GM12878 (cell line): ENCODE results near the gene KREMEN2. TPM values are rescaled to one million over a fixed set of nuclear protein-coding genes. Genes with fewer than 3 reads are reported as not detected.

Source experiments
- ATAC-seq: fragments of 200-7000 bp; cut with Tn5 transposase; 3 replicates; pipeline ENCODE4 v1.9.1; 2020; ENCODE audit warnings: mild to moderate bottlenecking, moderate library complexity
- BruUV-seq: library from RNA; stranded (reverse); fragments of 400-500 nt; replicated peaks from 2 replicates; lab custom pipeline; 2021; lab: Mats Ljungman, UMichigan
- CTCF ChIA-PET: fragments of 300-600 bp; sonication (Branson Sonifier 250); formaldehyde crosslinking; extraction: SDS; loops from one replicate; lab custom pipeline; 2021; ENCODE audit warnings: inconsistent platforms; lab: Yijun Ruan, JAX
- POLR2A ChIA-PET: fragments of 350-600 bp; formaldehyde crosslinking; extraction: SDS; loops from one replicate; lab custom pipeline; 2021; ENCODE audit warnings: inconsistent platforms; lab: Charles Lee
- RAD21 ChIA-PET: fragments of 300-600 bp; sonication (Branson Sonifier 250); formaldehyde crosslinking; loops from one replicate; lab custom pipeline; 2023; ENCODE audit warnings: antibody characterized with exemption; ENCODE audit not compliant: unreplicated experiment; lab: Charles Lee
- SMC1A ChIA-PET: fragments of 300-600 bp; sonication (Branson Sonifier 250); formaldehyde crosslinking; loops from one replicate; lab custom pipeline; 2023; ENCODE audit not compliant: unreplicated experiment, uncharacterized antibody; lab: Charles Lee
- DNase-seq: peaks from one replicate; pipeline ENCODE4 v3.0.0-alpha.2; 2011; ENCODE audit warnings: low read depth, low spot score
- FAIRE-seq: peaks from 3 replicates; lab custom pipeline; 2011; peaks lifted over from hg19 to GRCh38; lab: Jason Lieb, UNC
- H2AFZ ChIP-seq: 2 replicates; pipeline ENCODE4 v1.6.0; 2011; ENCODE audit warnings: low read depth, low read length, control low read depth; ENCODE audit not compliant: control insufficient read depth
- H3K27ac ChIP-seq: 2 replicates; pipeline ENCODE4 v1.5.1; 2011; ENCODE audit warnings: control low read depth; ENCODE audit not compliant: control insufficient read depth, insufficient read depth
- H3K27me3 ChIP-seq, 2 experiments: replicated peaks in 1 of 2; 2 replicates each; pipeline versions ENCODE4 v1.6.0 to v1.6.1; 2011; ENCODE audit warnings: low read length in 1 of 2; ENCODE audit not compliant: control insufficient read depth in 2 of 2, insufficient read depth in 2 of 2
- H3K36me3 ChIP-seq, 2 experiments: 2 replicates each; pipeline ENCODE4 v1.5.1; 2011; ENCODE audit warnings: low read length in 1 of 2; ENCODE audit not compliant: control insufficient read depth in 2 of 2, insufficient read depth in 2 of 2
- H3K4me1 ChIP-seq: 2 replicates; pipeline ENCODE4 v1.6.1; 2011; ENCODE audit warnings: mild to moderate bottlenecking, low read length, moderate library complexity, mixed read lengths; ENCODE audit not compliant: control insufficient read depth, insufficient read depth
- H3K4me2 ChIP-seq: 2 replicates; pipeline ENCODE4 v1.6.0; 2011; ENCODE audit warnings: control low read depth; ENCODE audit not compliant: control insufficient read depth, insufficient read depth
- H3K4me3 ChIP-seq: fragments of 200-600 bp; sonication (generic); 2 replicates; pipeline ENCODE4 v1.5.1; 2016
- H3K79me2 ChIP-seq: 2 replicates; pipeline ENCODE4 v1.6.0; 2011; ENCODE audit warnings: low read length; ENCODE audit not compliant: control insufficient read depth, insufficient read depth
- H3K9ac ChIP-seq: 2 replicates; pipeline ENCODE4 v1.8.0; 2011; ENCODE audit warnings: low read length, control low read depth, mixed read lengths; ENCODE audit not compliant: control insufficient read depth, insufficient read depth
- H3K9me3 ChIP-seq: replicated peaks from 3 replicates; pipeline ENCODE4 v1.5.1; 2011; ENCODE audit warnings: mild to moderate bottlenecking, low read length; ENCODE audit not compliant: control insufficient read depth, insufficient read depth
- H4K20me1 ChIP-seq: 2 replicates; pipeline ENCODE4 v1.6.0; 2011; ENCODE audit not compliant: control insufficient read depth, insufficient read depth
- BCLAF1 ChIP-seq: fragments of 450-650 bp; IDR thresholded peaks from 2 replicates; pipeline ENCODE4 v1.6.1; 2017; ENCODE audit warnings: antibody characterized with exemption, mild to moderate bottlenecking, moderate library complexity
- CUX1 ChIP-seq: IDR thresholded peaks from 2 replicates; pipeline ENCODE4 v1.6.1; 2012; ENCODE audit warnings: improper control_type of control experiment, low read depth, low read length; ENCODE audit not compliant: insufficient replicate concordance
- EED ChIP-seq: sonication (generic); IDR thresholded peaks from 2 replicates; pipeline ENCODE4 v1.6.1; 2016; ENCODE audit warnings: antibody characterized with exemption, low read depth
- HDAC2 ChIP-seq: fragments of 200-600 bp; sonication (generic); IDR thresholded peaks from 2 replicates; pipeline ENCODE4 v1.6.1; 2017
- JUNB ChIP-seq: IDR thresholded peaks from 2 replicates; pipeline ENCODE4 v1.6.1; 2016; ENCODE audit warnings: antibody characterized with exemption, mild to moderate bottlenecking
- KLF5 ChIP-seq: fragments of 450-650 bp; IDR thresholded peaks from 2 replicates; pipeline ENCODE4 v1.6.1; 2014; ENCODE audit warnings: mild to moderate bottlenecking; ENCODE audit not compliant: partially characterized antibody
- MLLT1 ChIP-seq: fragments of 450-650 bp; IDR thresholded peaks from 2 replicates; pipeline ENCODE4 v1.6.1; 2016; ENCODE audit warnings: mild to moderate bottlenecking
- PBX3 ChIP-seq: IDR thresholded peaks from 2 replicates; pipeline ENCODE4 v1.6.1; 2011; ENCODE audit warnings: mild to moderate bottlenecking, low read depth, low read length, moderate library complexity; ENCODE audit not compliant: insufficient replicate concordance
- POLR2A ChIP-seq: IDR thresholded peaks from 2 replicates; pipeline ENCODE4 v1.6.1; 2011; ENCODE audit warnings: low read depth, mild to moderate bottlenecking, low read length
- RB1 ChIP-seq: fragments of 450-650 bp; formaldehyde crosslinking; IDR thresholded peaks from 2 replicates; pipeline ENCODE4 v1.6.1; 2017; ENCODE audit warnings: mild to moderate bottlenecking, borderline replicate concordance
- SIN3A ChIP-seq: IDR thresholded peaks from 2 replicates; pipeline ENCODE4 v1.6.1; 2012; ENCODE audit warnings: low read depth, low read length, improper control_type of control experiment
- STAT1 ChIP-seq: fragments of 450-650 bp; conservative IDR thresholded peaks from 2 replicates; pipeline ENCODE4 v1.6.1; 2014; ENCODE audit warnings: antibody characterized with exemption, mild to moderate bottlenecking
- TCF12 ChIP-seq: IDR thresholded peaks from 2 replicates; pipeline ENCODE4 v1.6.1; 2011; ENCODE audit warnings: low read depth, mild to moderate bottlenecking, low read length
- ZNF274 ChIP-seq: IDR thresholded peaks from one replicate; pipeline ENCODE4 v1.8.0; 2011; ENCODE audit not compliant: insufficient read length, insufficient read depth
- WGBS: methylation state at CpG from one replicate; pipeline ENCODE4 v1.1.6; 2016; ENCODE audit warnings: low lambda C conversion rate; ENCODE audit not compliant: insufficient replicate concordance, insufficient coverage; ENCODE audit errors: missing lambda C conversion rate; 5-methylcytosine and 5-hydroxymethylcytosine counted together
- in situ Hi-C: fragments of 300-500 bp; cut with MboI; formaldehyde crosslinking; loops from 9 replicates; pipeline ENCODE4 v1.14.3; 2018; ENCODE audit warnings: mixed read lengths
- intact Hi-C: fragments of 100-400 bp; cut with micrococcal nuclease; formaldehyde crosslinking; loops from one replicate; pipeline ENCODE4 v1.14.2; 2022; ENCODE audit not compliant: unreplicated experiment
- polyA plus RNA-seq, 11 experiments: library from polyadenylated mRNA; depleted of rRNA in 4 of 11; unstranded in 6 of 11; stranded (reverse) in 5 of 11; fragments of >200 nt; fragmentation: Nextera tagmentation in 4 of 11; fragmentation: Illumina TruSeq in 1 of 11; extraction: Ambion mirVana in 4 of 11; extraction: Trizol in 1 of 11; gene quantifications; 1 replicate in 1 of 11; 2 replicates in 10 of 11; pipeline versions ENCODE4 v1.2.1 to v1.2.3, GENCODE V29; 2011 to 2016; ENCODE audit warnings: inconsistent platforms in 2 of 11, missing spikeins in 2 of 11, low read depth in 1 of 11
- total RNA-seq, 4 experiments: library from RNA; depleted of rRNA in 3 of 4; stranded (reverse); fragments of >200 nt in 3 of 4; fragmentation: Illumina TruSeq in 1 of 4; extraction: Trizol in 1 of 4; gene quantifications; 2 replicates each; pipeline versions ENCODE4 v1.2.1 to v1.2.3, GENCODE V29; 2013 to 2021

KREMEN2 gene
- total and polyA plus RNA-seq, 10 of the 15 experiments (the other 5 are each of a cell fraction or from before 2014, with no cell fraction given), result 0.06 to 3.7 (median 0.83) TPM; not detected in 2

- H3K79me2 ChIP-seq, result peaks cover 11% of the 10 kb centered on the region
- H3K27me3 ChIP-seq, result no peaks in the 10 kb centered on the region
- H3K4me3 ChIP-seq, result no peak overlapping the region
- peaks cover 2 to 13% of the 10 kb centered on the region in 2 experiments; a peak in 3 of 4 replicates for H3K36me3 ChIP-seq
- WGBS, result 84% methylated on average over 6 of the region's 6 CpGs
- H3K4me2 ChIP-seq, result no peak overlapping the region
- no peaks in the 10 kb centered on the region for H4K20me1 ChIP-seq
- CTCF ChIA-PET, result interaction anchor here (1.3 to 1.8 kb wide), 3 partner anchors 50 to 54 kb away, joined by 3 to 7 read pairs (median 6); no protein-coding TSS in a partner anchor
- no peak overlapping the region for H2AFZ ChIP-seq
- in situ Hi-C loops (no loop called here), intact Hi-C loops (no loop called here)
- DNase-seq (no peak), FAIRE-seq (no peak), ATAC-seq (no peak)
- H3K9me3 ChIP-seq, result no peaks in the 10 kb centered on the region
- no peak overlapping the region for H3K9ac ChIP-seq
- RAD21 ChIA-PET, result interaction anchor here (0.5 to 0.7 kb wide), 2 partner anchors 13 to 54 kb away, joined by 3 read pairs; partner anchors contain the start of gene KREMEN2
- no peak overlapping the region for H3K27ac ChIP-seq
- SMC1A ChIA-PET, result interaction anchor here (1.3 to 1.8 kb wide), 2 partner anchors 12 to 14 kb away, joined by 3 to 4 read pairs; no protein-coding TSS in a partner anchor
- POLR2A ChIA-PET, result interaction anchor here (1.3 kb wide), 1 partner anchor 12 kb away, joined by 3 read pairs; no protein-coding TSS in a partner anchor
- no TSS peak for BruUV-seq
- H3K4me1 ChIP-seq, result peaks cover 7% of the 10 kb centered on the region
- no peak for TF ChIP-seq TCF12
- no peak for TF ChIP-seq HDAC2
- TF ChIP-seq EED, result no peak
- TF ChIP-seq ZNF274, result no peak
- no peak for TF ChIP-seq BCLAF1
- no peak for TF ChIP-seq MLLT1
- TF ChIP-seq POLR2A, result no peak
- TF ChIP-seq JUNB, result no peak
- no peak for TF ChIP-seq CUX1
- no peak for TF ChIP-seq KLF5
- TF ChIP-seq STAT1, result no peak
- TF ChIP-seq RB1, result no peak
- TF ChIP-seq PBX3, result no peak
- TF ChIP-seq SIN3A, result no peak
Observed at GRCh38 chr16:2977440-2977839, 13.4 kb downstream of the KREMEN2 start.
